HCT116 (cell line): Measurements from ENCODE around the gene SLC16A10.

Experiments
- CEBPB ChIP-seq: IDR thresholded peaks from 2 replicates; pipeline ENCODE4 v1.6.1; 2012; ENCODE audit warnings: low read depth
- EZH2 ChIP-seq: fragments of 200-600 bp; sonication (generic); IDR thresholded peaks from 2 replicates; pipeline ENCODE4 v1.6.1; 2017; ENCODE audit warnings: antibody characterized with exemption, mixed run types
- POLR2A ChIP-seq: IDR thresholded peaks from 2 replicates; pipeline ENCODE4 v1.7.0; 2011; ENCODE audit warnings: borderline replicate concordance; ENCODE audit not compliant: insufficient read depth, insufficient read length; ENCODE audit errors: extremely low read depth

DNA sequence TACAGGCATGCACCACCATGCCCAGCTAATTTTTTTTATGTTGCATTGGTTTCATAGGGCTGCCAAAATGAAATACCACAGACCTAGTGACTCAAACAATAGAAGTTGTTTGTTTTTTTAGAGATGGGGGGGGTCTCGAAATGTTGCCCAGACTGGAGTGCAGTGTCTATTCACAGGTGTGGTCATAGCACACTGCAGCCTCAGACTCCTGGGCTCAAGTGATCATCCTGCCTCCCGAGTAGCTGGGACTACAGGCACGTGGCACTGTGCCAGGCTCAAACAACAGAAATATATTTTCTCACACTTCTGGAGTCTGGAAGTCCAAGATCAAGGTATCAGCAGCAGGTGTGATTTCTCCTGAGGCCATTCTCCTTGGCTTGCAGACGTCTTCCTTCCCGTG, 6.6 kb upstream of the SLC16A10 start:
- TF ChIP-seq POLR2A = no peak
- no peak for TF ChIP-seq EZH2
- no peak for TF ChIP-seq CEBPB
